Activated CD8-positive, alpha-beta T cell treated with anti-CD3 and anti-CD28 coated beads, Interleukin-2, amount 10 ng/mL, durations not matched to agents 7 days and 5 days (primary cell): ENCODE results near the gene ZNF564. TPM values are rescaled to one million over a fixed set of nuclear protein-coding genes. Genes with fewer than 3 reads are reported as not detected.
"Not testable (repeated sequence)": the region's sequence is repeated elsewhere in the genome, so short reads cannot be mapped to it uniquely, and the experiment has no call there.

Experiments
- ATAC-seq: fragments of 150-1000 bp; cut with Tn5 transposase; one replicate; pipeline ENCODE4 v1.10.0; 2021; ENCODE audit warnings: moderate library complexity
- CTCF ChIA-PET: fragments of 350-600 bp; sonication (Branson Sonifier 250); formaldehyde crosslinking; loops from one replicate; lab custom pipeline; 2021; ENCODE audit warnings: antibody characterized with exemption; lab: Charles Lee
- POLR2A ChIA-PET: fragments of 350-600 bp; sonication (Branson Sonifier 250); formaldehyde crosslinking; loops from one replicate; lab custom pipeline; 2021; ENCODE audit warnings: antibody characterized with exemption; lab: Charles Lee
- DNase-seq: peaks from one replicate; pipeline ENCODE4 v3.0.0-alpha.2; 2020
- H3K27ac Mint-ChIP-seq: one replicate; pipeline ENCODE4 v1.8.0; 2021; ENCODE audit warnings: mild to moderate bottlenecking, mixed read lengths
- H3K27me3 Mint-ChIP-seq: one replicate; pipeline ENCODE4 v1.8.0; 2021; ENCODE audit warnings: low read depth, mixed read lengths
- H3K36me3 Mint-ChIP-seq: one replicate; pipeline ENCODE4 v1.8.0; 2021; ENCODE audit warnings: low read depth, mixed read lengths
- H3K4me1 Mint-ChIP-seq: one replicate; pipeline ENCODE4 v1.8.0; 2021; ENCODE audit warnings: low read depth, mixed read lengths
- H3K4me3 Mint-ChIP-seq: one replicate; pipeline ENCODE4 v1.8.0; 2021; ENCODE audit warnings: mild to moderate bottlenecking, mixed read lengths
- H3K9me3 Mint-ChIP-seq: one replicate; pipeline ENCODE4 v1.8.0; 2022; ENCODE audit warnings: mixed read lengths; ENCODE audit not compliant: insufficient read depth
- total RNA-seq, 2 experiments: library from RNA; stranded (reverse); gene quantifications; one replicate each; pipeline ENCODE4 v1.2.3, GENCODE V29; 2021

ZNF564 gene
- total RNA-seq, 2 experiments from 2014 or later, result 10.3 to 10.5 TPM

DNA sequence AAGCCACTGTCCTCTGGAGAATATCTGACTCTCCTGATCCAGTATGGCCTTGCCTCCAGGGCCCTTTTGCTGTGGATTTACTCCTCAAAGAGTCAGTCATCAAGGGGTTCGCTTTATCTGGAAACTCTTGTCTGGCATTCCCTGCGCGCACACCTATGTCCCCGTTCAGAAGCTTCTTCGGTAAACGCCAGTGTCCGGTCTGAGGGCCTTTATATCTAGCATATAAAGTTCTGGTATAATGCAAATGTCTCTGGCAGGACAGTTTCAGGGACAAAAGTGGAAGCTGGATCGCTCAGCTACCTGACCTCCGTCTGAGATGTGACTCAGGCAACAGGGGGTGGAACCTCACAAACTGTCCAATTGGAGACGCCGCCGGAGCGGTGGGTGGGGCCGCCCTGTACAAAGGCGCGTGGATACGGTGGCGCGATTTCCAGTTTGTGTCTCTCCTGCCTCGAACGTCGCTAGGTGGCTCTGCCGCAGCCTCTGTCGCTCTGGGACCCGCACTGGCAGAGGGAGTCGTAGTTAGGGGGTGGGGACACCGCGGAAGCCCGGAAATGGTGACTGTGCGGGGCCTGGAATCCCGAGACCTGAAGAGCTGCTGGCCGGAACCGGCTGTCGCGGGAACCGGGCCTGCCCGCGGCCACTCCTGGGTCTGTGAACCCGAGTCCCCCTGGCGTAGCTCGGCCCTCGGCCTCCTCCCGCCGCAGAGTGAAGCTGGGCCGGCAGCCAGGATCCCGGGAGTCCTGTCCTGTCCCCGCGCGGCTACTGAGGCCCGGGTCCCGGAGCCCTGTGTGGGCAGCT, 56.1 kb downstream of the ZNF564 start:
- ChIA-PET CTCF (interaction anchor here (0.7 to 2.0 kb wide), 11 partner anchors 18 to 571 kb away, joined by 3 to 6 read pairs (median 4); partner anchors contain the start of genes ZNF442, ZNF443, ZNF563 and ZNF700), POLR2A (interaction anchor here (0.7 to 2.7 kb wide), 8 partner anchors 12 to 333 kb away, joined by 3 to 13 read pairs (median 4); partner anchors contain the start of genes ZNF136, ZNF442, ZNF563 and ZNF709)
- H3K9me3 Mint-ChIP-seq, result peaks cover 8% of the 10 kb centered on the region

DNA sequence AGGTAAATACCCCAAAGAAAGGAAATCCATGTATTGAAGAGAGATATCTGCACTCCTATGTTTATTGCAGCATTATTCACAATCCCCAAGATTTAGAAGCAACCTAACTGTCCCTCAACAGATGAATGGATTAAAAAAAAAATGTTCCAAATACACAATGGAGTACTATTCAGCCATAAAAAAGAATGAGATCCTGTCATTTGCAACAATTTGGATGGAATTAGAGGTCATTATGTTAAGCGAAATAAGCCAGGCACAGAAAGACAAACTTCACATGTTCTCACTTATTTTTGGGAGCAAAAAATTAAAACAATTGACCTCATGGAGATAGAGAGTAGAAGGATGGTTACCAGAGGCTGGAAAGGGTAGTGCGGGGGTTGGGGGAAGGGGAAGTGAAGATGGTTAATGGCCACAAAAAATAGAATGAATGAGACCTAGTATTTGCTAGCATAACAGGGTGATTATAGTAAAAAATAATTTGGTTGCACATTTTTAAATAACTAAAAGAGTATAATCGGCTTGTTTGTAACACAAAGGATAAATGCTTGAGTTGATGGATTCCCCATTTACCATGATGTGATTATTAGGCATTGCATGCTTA, 56.9 kb downstream of the ZNF564 start:
- Mint-ChIP-seq H3K27me3 (no peaks in the 10 kb centered on the region), H3K27ac (no peak overlapping the region), H3K36me3 (peaks cover 10% of the 10 kb centered on the region), H3K4me1 (peaks cover 15% of the 10 kb centered on the region), H3K9me3 (peaks cover 10% of the 10 kb centered on the region), H3K4me3 (peak overlapping the region; percentile 9)
- ATAC-seq (no peak), DNase-seq (no peak)
- ChIA-PET CTCF (interaction anchor here (1.4 kb wide), 3 partner anchors 56 to 128 kb away, joined by 4 read pairs; partner anchors contain the start of gene ZNF442), POLR2A (interaction anchor here (1.2 to 2.7 kb wide), 5 partner anchors 11 to 162 kb away, joined by 3 to 13 read pairs (median 6); partner anchors contain the start of genes ZNF563 and ZNF709)

More for the DNA sequence above, 56.1 kb downstream of the ZNF564 start:
- H3K4me1 Mint-ChIP-seq, result peaks cover 15% of the 10 kb centered on the region
- peak; percentile 99 for ATAC-seq
- H3K36me3 Mint-ChIP-seq, result peaks cover 10% of the 10 kb centered on the region
- H3K4me3 Mint-ChIP-seq, result peak overlapping the region; percentile 81
- H3K27me3 Mint-ChIP-seq, result no peaks in the 10 kb centered on the region
- DNase-seq, result peak; percentile 95
- peak overlapping the region; percentile 83 for H3K27ac Mint-ChIP-seq

DNA sequence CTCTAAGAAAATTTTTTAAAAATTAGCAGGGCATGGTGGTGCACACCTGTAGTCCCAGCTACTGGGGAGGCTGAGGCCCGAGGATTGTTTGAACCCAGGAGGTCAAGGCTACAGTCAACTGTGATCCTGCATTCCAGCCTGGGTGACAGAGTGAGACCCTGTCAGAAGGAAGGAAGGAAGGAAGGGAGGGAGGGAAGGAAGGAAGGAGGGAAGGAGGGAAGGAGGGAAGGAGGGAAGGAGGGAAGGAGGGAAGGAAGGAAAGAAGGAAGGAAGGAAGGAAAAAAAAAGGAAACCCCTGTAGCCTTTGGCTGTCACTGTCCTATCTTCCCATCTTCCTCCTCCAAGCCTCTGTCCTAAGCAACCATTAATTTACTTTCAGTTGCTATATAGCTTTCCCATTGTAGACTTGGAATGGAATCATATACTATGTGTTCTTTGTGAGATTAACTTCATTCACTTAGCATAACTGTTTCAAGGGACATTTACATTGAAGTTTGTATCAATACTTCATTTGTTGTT, 65.0 kb downstream of the ZNF564 start:
- peaks cover 28% of the 10 kb centered on the region for H3K4me1 Mint-ChIP-seq
- not testable (repeated sequence) for DNase-seq, H3K36me3 Mint-ChIP-seq, ATAC-seq, H3K27me3 Mint-ChIP-seq, H3K4me3 Mint-ChIP-seq, H3K9me3 Mint-ChIP-seq, H3K27ac Mint-ChIP-seq
- POLR2A ChIA-PET, result interaction anchor here (0.6 kb wide), 1 partner anchor 21 kb away, joined by 3 read pairs; no protein-coding TSS in a partner anchor
- CTCF ChIA-PET, result interaction anchor here (0.5 kb wide), 1 partner anchor 216 kb away, joined by 3 read pairs; no protein-coding TSS in a partner anchor

- Mint-ChIP-seq H3K4me3 (no peak overlapping the region), H3K9me3 (peaks cover 4% of the 10 kb centered on the region), H3K27ac (no peak overlapping the region), H3K36me3 (peaks cover 4% of the 10 kb centered on the region), H3K4me1 (peaks cover 28% of the 10 kb centered on the region), H3K27me3 (no peaks in the 10 kb centered on the region)
- no peak for DNase-seq
- ChIA-PET POLR2A (no interaction called here), CTCF (no interaction called here)
- ATAC-seq, result no peak
Observed at GRCh38 chr19:12485571-12485970, 65.7 kb downstream of the ZNF564 start.

DNA sequence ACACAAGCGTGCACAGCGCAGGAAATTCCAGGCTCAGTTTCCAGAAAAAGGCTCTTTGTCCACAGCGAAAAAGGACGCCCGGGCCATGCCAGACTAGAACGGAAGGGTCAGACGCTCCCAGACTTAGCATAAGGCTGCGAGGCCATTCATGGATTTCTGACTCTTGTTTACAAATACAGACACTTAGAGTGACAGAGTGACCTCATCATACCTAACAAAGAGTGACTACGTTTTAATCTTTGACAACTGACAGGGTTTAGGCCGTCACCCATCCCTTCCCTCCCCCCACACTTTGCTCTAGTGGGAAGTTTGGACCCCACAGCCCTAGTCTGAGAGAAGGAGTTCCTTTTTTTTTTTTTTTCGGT, 66.2 kb downstream of the ZNF564 start:
- H3K4me1 Mint-ChIP-seq, result peaks cover 28% of the 10 kb centered on the region
- peak; percentile 6 for ATAC-seq
- H3K36me3 Mint-ChIP-seq, result peaks cover 4% of the 10 kb centered on the region
- ChIA-PET POLR2A (interaction anchor here (0.5 to 3.3 kb wide), 2 partner anchors 11 to 195 kb away, joined by 3 to 13 read pairs; no protein-coding TSS in a partner anchor), CTCF (no interaction called here)
- H3K9me3 Mint-ChIP-seq, result peaks cover under 1% of the 10 kb centered on the region
- peak overlapping the region; percentile 84 for H3K4me3 Mint-ChIP-seq
- H3K27ac Mint-ChIP-seq, result peak overlapping the region; percentile 81
- H3K27me3 Mint-ChIP-seq, result no peaks in the 10 kb centered on the region
- no peak for DNase-seq

DNA sequence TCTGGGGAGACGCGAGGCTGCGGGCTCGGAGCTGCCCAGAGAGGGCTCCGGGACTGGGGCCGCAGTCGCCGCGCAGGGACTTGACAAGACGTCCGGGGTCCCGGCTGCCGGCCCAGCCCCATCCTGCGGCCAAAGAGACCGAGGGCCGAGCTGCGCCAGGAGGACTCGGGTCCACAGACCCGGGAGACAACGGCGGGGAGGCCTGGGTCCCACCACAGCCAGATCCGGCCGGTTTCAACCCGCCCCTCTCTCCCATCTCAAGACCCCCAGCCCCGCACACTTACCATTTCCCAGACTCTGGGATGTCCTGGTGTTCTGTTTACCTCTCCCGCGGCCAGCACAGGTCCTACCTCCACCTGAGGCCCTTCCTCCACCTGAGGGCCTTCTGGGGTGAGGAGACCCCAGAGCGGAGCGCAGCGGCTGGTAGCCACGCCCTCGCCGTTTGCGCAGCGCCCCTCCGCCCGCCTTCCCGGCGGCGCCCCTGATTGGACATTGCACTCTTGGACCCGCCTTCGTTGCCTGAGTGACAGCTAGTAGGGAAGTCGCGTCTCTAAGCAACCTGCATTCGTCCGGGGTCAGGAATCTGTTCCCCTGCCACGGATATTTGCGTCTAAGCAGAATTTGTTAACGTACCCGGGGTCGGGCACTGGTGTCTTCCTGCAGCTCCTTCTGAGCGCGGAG, 66.8 kb downstream of the ZNF564 start, which contains the start of gene ZNF709:
Gene ZNF709, minus strand, starts transcription at position 446 of the 681 bp plus-strand sequence. Its CDS starts 159 bp downstream, at position 287.
- no peaks in the 10 kb centered on the region for H3K9me3 Mint-ChIP-seq
- DNase-seq (peak; percentile 91), ATAC-seq (peak; percentile 97)
- peak within 1 kb of the TSS; percentile 81 for H3K27ac Mint-ChIP-seq
- H3K4me3 Mint-ChIP-seq, result peak within 1 kb of the TSS; percentile 84
- ChIA-PET CTCF (no interaction called here), POLR2A (interaction anchor here (0.5 to 3.3 kb wide), 4 partner anchors 11 to 204 kb away, joined by 3 to 13 read pairs (median 3); no protein-coding TSS in a partner anchor)
- H3K36me3 Mint-ChIP-seq, result peaks cover 4% of the 10 kb centered on the region
- H3K27me3 Mint-ChIP-seq, result no peaks in the 10 kb centered on the region
- peaks cover 28% of the 10 kb centered on the region for H3K4me1 Mint-ChIP-seq

DNA sequence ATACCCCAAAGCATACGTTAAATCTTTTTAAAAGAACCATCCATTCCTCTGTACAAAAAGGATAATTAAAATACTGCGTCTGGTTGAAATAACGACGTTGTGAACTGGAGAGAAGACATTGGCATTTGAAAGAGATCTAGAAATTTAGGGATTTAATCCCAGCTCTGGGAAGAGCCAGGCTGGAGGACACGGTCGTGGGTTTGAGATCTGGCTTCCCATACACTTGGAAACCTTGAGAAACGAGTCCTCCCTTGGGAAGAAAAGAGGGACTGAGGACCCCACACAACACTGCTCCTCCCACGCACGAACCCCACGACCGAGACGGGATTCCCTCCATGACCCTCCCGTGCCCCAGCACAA, 67.3 kb downstream of the ZNF564 start:
- Mint-ChIP-seq H3K27me3 (no peaks in the 10 kb centered on the region), H3K9me3 (no peaks in the 10 kb centered on the region), H3K36me3 (peaks cover 4% of the 10 kb centered on the region), H3K4me1 (peaks cover 29% of the 10 kb centered on the region), H3K27ac (peak overlapping the region; percentile 21), H3K4me3 (peak overlapping the region; percentile 84)
- DNase-seq (no peak), ATAC-seq (no peak)
- CTCF ChIA-PET, result no interaction called here
- POLR2A ChIA-PET, result interaction anchor here (0.7 to 3.3 kb wide), 3 partner anchors 12 to 204 kb away, joined by 3 to 13 read pairs (median 3); no protein-coding TSS in a partner anchor

- ATAC-seq, result no peak
- CTCF ChIA-PET, result no interaction called here
- Mint-ChIP-seq H3K4me1 (peaks cover 40% of the 10 kb centered on the region), H3K9me3 (no peaks in the 10 kb centered on the region), H3K27me3 (no peaks in the 10 kb centered on the region), H3K4me3 (peak overlapping the region; percentile 22), H3K36me3 (peaks cover 11% of the 10 kb centered on the region), H3K27ac (peak overlapping the region; percentile 10)
- POLR2A ChIA-PET, result interaction anchor here (3.3 kb wide), 1 partner anchor 13 kb away, joined by 13 read pairs; no protein-coding TSS in a partner anchor
- no peak for DNase-seq
Observed at GRCh38 chr19:12482509-12482886, 68.8 kb downstream of the ZNF564 start.

- Mint-ChIP-seq H3K4me1 (peaks cover 40% of the 10 kb centered on the region), H3K27me3 (no peaks in the 10 kb centered on the region), H3K9me3 (no peaks in the 10 kb centered on the region), H3K36me3 (peaks cover 11% of the 10 kb centered on the region), H3K4me3 (peak overlapping the region; percentile 22), H3K27ac (peak overlapping the region; percentile 45)
- ChIA-PET POLR2A (interaction anchor here (3.3 kb wide), 1 partner anchor 14 kb away, joined by 13 read pairs; no protein-coding TSS in a partner anchor), CTCF (no interaction called here)
- DNase-seq (no peak), ATAC-seq (no peak)
Observed at GRCh38 chr19:12481781-12482508, 69.3 kb downstream of the ZNF564 start.

- H3K4me1 Mint-ChIP-seq, result peaks cover 25% of the 10 kb centered on the region
- H3K27ac Mint-ChIP-seq, result no peak overlapping the region
- no peak for DNase-seq
- ChIA-PET POLR2A (no interaction called here), CTCF (no interaction called here)
- H3K36me3 Mint-ChIP-seq, result peaks cover 27% of the 10 kb centered on the region
- H3K9me3 Mint-ChIP-seq, result peaks cover 15% of the 10 kb centered on the region
- ATAC-seq, result no peak
- no peak overlapping the region for H3K4me3 Mint-ChIP-seq
- H3K27me3 Mint-ChIP-seq, result no peaks in the 10 kb centered on the region
Observed at GRCh38 chr19:12478234-12478941, 72.9 kb downstream of the ZNF564 start.
